Neural crest cell (in vitro differentiated cells): ENCODE results near the gene CMSS1. TPM values are rescaled to one million over a fixed set of nuclear protein-coding genes. Genes with fewer than 3 reads are reported as not detected.

Experiments
- DNase-seq: peaks from one replicate; pipeline ENCODE4 v3.0.0; 2021; ENCODE audit warnings: low read depth, mixed read lengths, low spot score
- H3K27ac Mint-ChIP-seq: one replicate; pipeline ENCODE4 v1.8.0; 2021; ENCODE audit warnings: mild to moderate bottlenecking, mixed read lengths; ENCODE audit not compliant: unreplicated experiment
- H3K27me3 Mint-ChIP-seq: 2 replicates; pipeline ENCODE4 v1.8.0; 2021; ENCODE audit warnings: low read depth, mild to moderate bottlenecking, mixed read lengths
- H3K36me3 Mint-ChIP-seq: 2 replicates; pipeline ENCODE4 v1.8.0; 2021; ENCODE audit warnings: low read depth, mild to moderate bottlenecking, mixed read lengths
- H3K4me1 Mint-ChIP-seq: 2 replicates; pipeline ENCODE4 v1.8.0; 2021; ENCODE audit warnings: mixed read lengths
- H3K4me3 Mint-ChIP-seq: one replicate; pipeline ENCODE4 v1.8.0; 2021; ENCODE audit warnings: mild to moderate bottlenecking, mixed read lengths
- H3K9me3 Mint-ChIP-seq: 2 replicates; pipeline ENCODE4 v1.8.0; 2021; ENCODE audit warnings: mixed read lengths
- CTCF ChIP-seq: fragments of 200-600 bp; sonication (generic); conservative IDR thresholded peaks from 2 replicates; pipeline ENCODE4 v1.5.0; 2021; ENCODE audit warnings: antibody characterized with exemption, mild to moderate bottlenecking
- total RNA-seq: library from RNA; stranded (reverse); gene quantifications from 2 replicates; pipeline ENCODE4 v1.2.1, GENCODE V29; 2021

The CMSS1 gene
- total RNA-seq, 1 donor from 2014 or later, result 60.9 TPM

GRCh38 chr3:99901200-99901926 lies 83.7 kb downstream of the CMSS1 start:
- no peak for TF ChIP-seq CTCF
- H3K9me3 Mint-ChIP-seq, result no peaks in the 10 kb centered on the region
- peaks cover 17% of the 10 kb centered on the region for H3K4me1 Mint-ChIP-seq
- no peaks in the 10 kb centered on the region for H3K36me3 Mint-ChIP-seq
- H3K4me3 Mint-ChIP-seq, result no peak overlapping the region
- H3K27ac Mint-ChIP-seq, result peak overlapping the region; percentile 4
- no peaks in the 10 kb centered on the region for H3K27me3 Mint-ChIP-seq
- DNase-seq, result no peak

GRCh38 chr3:99902091-99902490 lies 84.4 kb downstream of the CMSS1 start:
- TF ChIP-seq CTCF, result no peak
- DNase-seq, result no peak
- Mint-ChIP-seq H3K4me3 (no peak overlapping the region), H3K4me1 (peaks cover 15% of the 10 kb centered on the region), H3K27me3 (no peaks in the 10 kb centered on the region), H3K9me3 (no peaks in the 10 kb centered on the region), H3K36me3 (no peaks in the 10 kb centered on the region), H3K27ac (no peak overlapping the region)

- Mint-ChIP-seq H3K27ac (no peak overlapping the region), H3K4me3 (no peak overlapping the region), H3K36me3 (no peaks in the 10 kb centered on the region), H3K4me1 (peaks cover 15% of the 10 kb centered on the region), H3K9me3 (no peaks in the 10 kb centered on the region), H3K27me3 (no peaks in the 10 kb centered on the region)
- DNase-seq, result no peak
- TF ChIP-seq CTCF, result no peak
Measured at GRCh38 chr3:99903869-99904268, 86.2 kb downstream of the CMSS1 start.

GRCh38 chr3:99907959-99908544 lies 90.4 kb downstream of the CMSS1 start:
- Mint-ChIP-seq H3K4me1 (no peaks in the 10 kb centered on the region), H3K27ac (no peak overlapping the region), H3K9me3 (no peaks in the 10 kb centered on the region), H3K4me3 (no peak overlapping the region), H3K27me3 (no peaks in the 10 kb centered on the region), H3K36me3 (no peaks in the 10 kb centered on the region)
- no peak for TF ChIP-seq CTCF
- no peak for DNase-seq

- Mint-ChIP-seq H3K9me3 (no peaks in the 10 kb centered on the region), H3K36me3 (no peaks in the 10 kb centered on the region), H3K4me1 (no peaks in the 10 kb centered on the region), H3K4me3 (no peak overlapping the region), H3K27ac (no peak overlapping the region), H3K27me3 (no peaks in the 10 kb centered on the region)
- no peak for DNase-seq
- TF ChIP-seq CTCF, result no peak
Measured at GRCh38 chr3:99909714-99910495, 92.2 kb downstream of the CMSS1 start.
